B cell (primary cell): Measurements from ENCODE around the gene CCR9. TPM values are rescaled to one million over a fixed set of nuclear protein-coding genes. Genes with fewer than 3 reads are reported as not detected.

Experiments
- ATAC-seq: fragments of 200-7000 bp; cut with Tn5 transposase; one replicate; pipeline ENCODE4 v1.10.0; 2021; ENCODE audit warnings: low read depth, mild to moderate bottlenecking, moderate number of reproducible peaks, moderate library complexity
- CTCF ChIA-PET: fragments of 350-600 bp; sonication (Branson Sonifier 250); formaldehyde crosslinking; loops from one replicate; lab custom pipeline; 2021; ENCODE audit warnings: antibody characterized with exemption, inconsistent platforms; lab: Charles Lee
- POLR2A ChIA-PET: fragments of 350-600 bp; sonication (Branson Sonifier 250); formaldehyde crosslinking; loops from one replicate; lab custom pipeline; 2021; ENCODE audit warnings: antibody characterized with exemption; lab: Charles Lee
- DNase-seq: peaks from one replicate; pipeline ENCODE4 v3.0.0; 2013
- H2AFZ ChIP-seq: 2 replicates; pipeline ENCODE4 v1.6.1; 2012; ENCODE audit warnings: mild to moderate bottlenecking, low read depth, low read length; ENCODE audit not compliant: insufficient read depth, poor library complexity, severe bottlenecking
- H3K27ac ChIP-seq, 2 donors: 1 replicate in 1 of 2; 2 replicates in 1 of 2; pipeline ENCODE4 v1.5.1; 2012 to 2013; ENCODE audit warnings: low read length in 2 of 2, mild to moderate bottlenecking in 2 of 2, moderate library complexity in 1 of 2
- H3K27me3 ChIP-seq, 4 experiments: fragments of 200-600 bp in 1 of 4; sonication (generic) in 1 of 4; replicated peaks in 1 of 4; 1 replicate in 2 of 4; 2 replicates in 2 of 4; pipeline versions ENCODE4 v1.6.1 to v1.7.0; 2013 to 2016; ENCODE audit warnings: low read length in 3 of 4, mild to moderate bottlenecking in 2 of 4, mixed read lengths in 1 of 4, moderate library complexity in 1 of 4; ENCODE audit not compliant: insufficient read depth in 4 of 4, control insufficient read depth in 3 of 4; ENCODE audit errors: control extremely low read depth in 1 of 4
- H3K36me3 ChIP-seq, 2 experiments: replicated peaks in 1 of 2; 1 replicate in 1 of 2; 2 replicates in 1 of 2; pipeline versions ENCODE4 v1.6.1 to v1.7.1; 2013; ENCODE audit warnings: low read length in 1 of 2; ENCODE audit not compliant: insufficient read depth in 2 of 2, control insufficient read depth in 1 of 2; ENCODE audit errors: control extremely low read depth in 1 of 2, extremely low read depth in 1 of 2
- H3K4me1 ChIP-seq, 2 donors: fragments of 200-600 bp in 1 of 2; sonication (generic) in 1 of 2; 1 replicate in 1 of 2; 2 replicates in 1 of 2; pipeline versions ENCODE4 v1.5.1 to v1.6.1; 2013 to 2017; ENCODE audit warnings: low read length in 2 of 2; ENCODE audit not compliant: control insufficient read depth in 2 of 2, insufficient read depth in 2 of 2
- H3K4me2 ChIP-seq: replicated peaks from 2 replicates; pipeline ENCODE3; 2012; ENCODE audit warnings: mild to moderate bottlenecking, low read depth, low read length; ENCODE audit not compliant: poor library complexity, severe bottlenecking
- H3K4me3 ChIP-seq, 5 experiments: fragments of 200-600 bp in 1 of 5; sonication (generic) in 1 of 5; 1 replicate in 3 of 5; 2 replicates in 2 of 5; pipeline versions ENCODE4 v1.5.1 to v1.7.0; 2011 to 2016; ENCODE audit warnings: low read length in 4 of 5, mild to moderate bottlenecking in 4 of 5, low read depth in 2 of 5, control low read depth in 1 of 5, moderate library complexity in 1 of 5; ENCODE audit not compliant: insufficient read depth in 1 of 5; ENCODE audit errors: control extremely low read depth in 1 of 5, extremely low read depth in 1 of 5
- H3K79me2 ChIP-seq: fragments of 200-600 bp; sonication (generic); one replicate; pipeline ENCODE4 v1.6.0; 2016; ENCODE audit warnings: low read length; ENCODE audit not compliant: control insufficient read depth, insufficient read depth
- H3K9ac ChIP-seq: fragments of 200-600 bp; sonication (generic); 2 replicates; pipeline ENCODE4 v1.6.1; 2017; ENCODE audit warnings: mild to moderate bottlenecking, low read length, moderate library complexity
- H3K9me3 ChIP-seq, 3 donors: one replicate each; pipeline versions ENCODE4 v1.6.1 to v1.7.1; 2013; ENCODE audit warnings: low read length in 2 of 3; ENCODE audit not compliant: control insufficient read depth in 2 of 3, insufficient read depth in 1 of 3; ENCODE audit errors: control extremely low read depth in 1 of 3
- H4K20me1 ChIP-seq: 2 replicates; pipeline ENCODE4 v1.6.0; 2012; ENCODE audit warnings: mild to moderate bottlenecking, low read length; ENCODE audit not compliant: insufficient read depth, control insufficient read depth, poor library complexity, severe bottlenecking
- H3K27ac Mint-ChIP-seq: one replicate; pipeline ENCODE4 v1.8.0; 2021; ENCODE audit warnings: mixed read lengths
- H3K27me3 Mint-ChIP-seq: one replicate; pipeline ENCODE4 v1.8.0; 2021; ENCODE audit warnings: mixed read lengths
- H3K4me1 Mint-ChIP-seq: one replicate; pipeline ENCODE4 v1.8.0; 2021; ENCODE audit warnings: mixed read lengths
- H3K4me3 Mint-ChIP-seq: one replicate; pipeline ENCODE4 v1.8.0; 2021; ENCODE audit warnings: mixed read lengths
- H3K9me3 Mint-ChIP-seq: one replicate; pipeline ENCODE4 v1.8.0; 2022; ENCODE audit warnings: mixed read lengths; ENCODE audit not compliant: insufficient read depth
- CTCF ChIP-seq: fragments of 200-600 bp; IDR thresholded peaks from one replicate; pipeline ENCODE4 v1.8.0; 2022; ENCODE audit warnings: antibody characterized with exemption, mild to moderate bottlenecking
- EZH2 ChIP-seq: IDR thresholded peaks from 2 replicates; pipeline ENCODE4 v1.6.1; 2012; ENCODE audit warnings: borderline replicate concordance, low read depth, mild to moderate bottlenecking, moderate library complexity, low read length; ENCODE audit not compliant: insufficient read depth, poor library complexity, severe bottlenecking
- WGBS: methylation state at CpG from one replicate; pipeline ENCODE4 v1.1.5; 2013; ENCODE audit warnings: missing lambda C conversion rate; ENCODE audit not compliant: insufficient coverage; 5-methylcytosine and 5-hydroxymethylcytosine counted together
- intact Hi-C: fragments of 100-400 bp; cut with micrococcal nuclease; formaldehyde crosslinking; loops from one replicate; pipeline ENCODE4 v1.10.0; 2022
- polyA plus RNA-seq: library from polyadenylated mRNA; depleted of rRNA; stranded (reverse); fragments of >200 nt; gene quantifications from 2 replicates; pipeline ENCODE4 v1.2.3, GENCODE V29; 2012
- total RNA-seq, 2 donors: library from RNA; stranded (reverse); fragments of 120-200 nt in 1 of 2; gene quantifications; 1 replicate in 1 of 2; 2 replicates in 1 of 2; pipeline versions ENCODE4 v1.2.3 to v1.2.4, GENCODE V29; 2013 to 2022

The CCR9 gene
- total and polyA plus RNA-seq, 2 donors (not counting 1 experiment from before 2014, with no cell fraction given): 0.76 to 1.1 TPM

- H3K9me3 Mint-ChIP-seq: peaks cover 11% of the 10 kb centered on the region
- H3K4me1 Mint-ChIP-seq: peaks cover 36% of the 10 kb centered on the region
- DNase-seq: no peak
- Histone ChIP-seq H3K4me2 (no peak overlapping the region), H3K4me1 (peaks cover 17 to 27% of the 10 kb centered on the region in 2 donors), H3K27me3 (no peaks in the 10 kb centered on the region), H4K20me1 (no peaks in the 10 kb centered on the region), H3K9ac (no peak overlapping the region), H3K36me3 (no peaks in the 10 kb centered on the region), H3K9me3 (peaks cover 0 to 9% (median 4%) of the 10 kb centered on the region in 3 donors), H3K27ac (no peak overlapping the region), H3K79me2 (no peaks in the 10 kb centered on the region), H2AFZ (no peak overlapping the region), H3K4me3 (no peak overlapping the region)
- TF ChIP-seq CTCF: no peak
- TF ChIP-seq EZH2: no peak
- CTCF ChIA-PET: no interaction called here
- intact Hi-C loops: no loop called here
- peaks cover 8% of the 10 kb centered on the region for H3K27me3 Mint-ChIP-seq
- POLR2A ChIA-PET: no interaction called here
- no CpG with 5 or more reads among the region's 4 CpGs for WGBS
- no peak overlapping the region for H3K27ac Mint-ChIP-seq
- no peak for ATAC-seq
- no peak overlapping the region for H3K4me3 Mint-ChIP-seq
These were observed 25.9 kb upstream of the CCR9 start for GRCh38 chr3:45860481-45860880.

- Histone ChIP-seq H3K4me1 (peaks cover 21 to 27% of the 10 kb centered on the region in 2 donors), H3K79me2 (no peaks in the 10 kb centered on the region), H3K4me2 (no peak overlapping the region), H3K9me3 (peaks cover 0 to 9% (median 4%) of the 10 kb centered on the region in 3 donors), H3K9ac (no peak overlapping the region), H2AFZ (no peak overlapping the region), H3K4me3 (no peak overlapping the region), H3K27ac (no peak overlapping the region), H3K36me3 (no peaks in the 10 kb centered on the region), H3K27me3 (no peaks in the 10 kb centered on the region), H4K20me1 (no peaks in the 10 kb centered on the region)
- H3K9me3 Mint-ChIP-seq: peaks cover 8% of the 10 kb centered on the region
- DNase-seq (no peak), ATAC-seq (no peak)
- intact Hi-C loops: no loop called here
- peak overlapping the region; percentile 56 for H3K27ac Mint-ChIP-seq
- ChIA-PET CTCF (interaction anchor here (1.1 kb wide), 1 partner anchor 32 kb away, joined by 3 read pairs; no protein-coding TSS in a partner anchor), POLR2A (no interaction called here)
- H3K4me3 Mint-ChIP-seq: no peak overlapping the region
- peaks cover 41% of the 10 kb centered on the region for H3K4me1 Mint-ChIP-seq
- no peak for TF ChIP-seq CTCF
- no peak for TF ChIP-seq EZH2
- no CpG with 5 or more reads among the region's 7 CpGs for WGBS
- peaks cover 8% of the 10 kb centered on the region for H3K27me3 Mint-ChIP-seq
These were observed 25.2 kb upstream of the CCR9 start for GRCh38 chr3:45861043-45861719.
